Tongue (tissue), 2 donors: Measurements from ENCODE around the gene KCNAB1. TPM values are rescaled to one million over a fixed set of nuclear protein-coding genes. Genes with fewer than 3 reads are reported as not detected.
"Not testable (repeated sequence)": the region's sequence is repeated elsewhere in the genome, so short reads cannot be mapped to it uniquely, and the experiment has no call there.

ENCODE experiments used
- DNase-seq: peaks from one replicate; pipeline ENCODE4 v3.0.0-alpha.2; 2015
- total RNA-seq: library from RNA; depleted of rRNA; stranded (reverse); fragments of >200 nt; gene quantifications from one replicate; pipeline ENCODE4 v1.2.3, GENCODE V29; 2014

Gene KCNAB1
- total RNA-seq, 1 donor from 2014 or later, result 6.3 TPM

DNA sequence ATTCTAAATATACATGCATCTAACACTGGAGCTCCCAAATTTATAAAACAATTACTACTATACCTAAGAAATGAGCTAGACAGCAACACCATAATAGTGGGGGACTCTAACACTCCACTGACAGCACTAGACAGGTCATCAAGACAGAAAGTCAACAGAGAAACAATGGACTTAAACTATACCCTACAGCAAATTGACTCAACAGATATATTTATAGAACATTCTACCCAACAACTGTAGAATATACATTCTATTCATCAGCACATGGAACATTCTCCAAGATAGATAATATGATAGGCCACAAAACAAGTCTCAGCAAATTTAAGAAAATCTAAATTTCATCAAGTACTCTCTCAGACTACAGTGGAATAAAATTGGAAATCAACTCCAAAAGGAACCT lies 102.0 kb downstream of the KCNAB1 start:
- DNase-seq, result not testable (repeated sequence)

DNA sequence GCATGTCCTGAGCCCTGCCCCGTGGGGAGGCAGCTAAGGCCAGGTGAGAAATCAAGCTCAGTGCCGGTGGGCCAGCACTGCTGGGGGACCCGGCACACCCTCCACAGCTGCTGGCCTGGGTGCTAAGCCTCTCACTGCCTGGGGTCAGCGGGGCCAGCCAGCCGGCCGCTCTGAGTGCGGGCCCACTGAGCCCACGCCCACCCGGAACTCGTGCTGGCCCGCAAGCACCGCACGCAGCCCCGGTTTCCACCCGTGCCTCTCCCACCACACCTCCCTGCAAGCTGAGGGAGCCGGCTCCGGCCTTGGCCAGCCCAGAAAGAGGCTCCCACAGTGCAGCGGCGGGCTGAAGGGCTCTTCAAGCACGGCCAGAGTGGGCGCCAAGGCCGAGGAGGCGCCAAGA lies 103.7 kb downstream of the KCNAB1 start:
- DNase-seq, result not testable (repeated sequence)

DNA sequence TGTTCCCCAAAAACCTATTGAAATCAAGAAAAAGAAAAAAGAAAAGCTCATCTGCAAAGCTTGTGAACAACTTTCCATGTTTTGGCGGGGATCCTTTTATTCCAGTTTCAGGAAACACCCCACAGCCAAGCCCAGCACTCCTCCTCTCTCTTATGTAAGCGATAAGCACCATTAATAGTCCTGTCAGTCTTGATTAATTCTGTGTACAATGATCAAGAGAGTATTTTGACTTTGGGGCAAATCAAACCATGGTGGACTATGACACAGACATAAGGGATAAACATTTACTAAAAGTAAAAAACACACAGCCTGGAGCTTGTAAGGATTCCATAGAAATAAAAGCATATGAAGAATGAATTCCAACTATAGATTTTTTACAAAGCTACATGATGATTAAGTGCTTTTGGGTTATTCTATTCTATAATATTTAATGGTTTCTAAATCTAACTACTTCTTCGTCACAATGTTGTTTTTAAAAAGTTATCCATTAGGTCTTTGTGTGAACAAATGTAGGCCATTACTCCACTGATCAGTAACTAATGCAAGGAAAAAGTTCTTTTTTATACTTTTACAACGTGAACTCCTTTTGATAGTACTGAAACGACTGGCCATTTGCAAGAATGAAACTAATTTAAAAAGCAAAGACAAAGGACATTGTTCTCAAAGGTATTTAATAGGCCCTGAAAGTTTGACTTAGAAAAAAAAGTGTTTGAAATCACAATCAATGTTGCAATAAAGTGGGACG lies 106.5 kb downstream of the KCNAB1 start:
- DNase-seq, result no peak

DNA sequence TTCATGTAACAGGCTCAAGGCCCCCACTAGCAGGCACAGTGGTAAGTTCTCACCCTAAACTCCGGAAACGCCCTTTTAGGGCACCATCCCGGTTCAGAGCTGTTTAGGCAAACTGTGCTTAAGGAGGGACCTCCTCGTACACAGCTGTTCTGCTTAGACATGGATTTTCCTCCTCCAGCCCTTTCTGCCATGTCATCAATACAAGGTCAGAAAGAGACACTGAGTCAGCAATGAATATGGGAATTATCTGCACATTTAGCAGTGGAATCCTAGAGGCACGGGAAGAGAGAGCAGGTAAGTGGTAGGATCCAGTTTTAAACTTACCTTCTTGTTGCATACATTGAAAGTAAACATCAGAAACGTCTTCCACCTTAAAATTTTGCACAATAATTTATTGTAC lies 107.3 kb downstream of the KCNAB1 start:
- no peak for DNase-seq

DNA sequence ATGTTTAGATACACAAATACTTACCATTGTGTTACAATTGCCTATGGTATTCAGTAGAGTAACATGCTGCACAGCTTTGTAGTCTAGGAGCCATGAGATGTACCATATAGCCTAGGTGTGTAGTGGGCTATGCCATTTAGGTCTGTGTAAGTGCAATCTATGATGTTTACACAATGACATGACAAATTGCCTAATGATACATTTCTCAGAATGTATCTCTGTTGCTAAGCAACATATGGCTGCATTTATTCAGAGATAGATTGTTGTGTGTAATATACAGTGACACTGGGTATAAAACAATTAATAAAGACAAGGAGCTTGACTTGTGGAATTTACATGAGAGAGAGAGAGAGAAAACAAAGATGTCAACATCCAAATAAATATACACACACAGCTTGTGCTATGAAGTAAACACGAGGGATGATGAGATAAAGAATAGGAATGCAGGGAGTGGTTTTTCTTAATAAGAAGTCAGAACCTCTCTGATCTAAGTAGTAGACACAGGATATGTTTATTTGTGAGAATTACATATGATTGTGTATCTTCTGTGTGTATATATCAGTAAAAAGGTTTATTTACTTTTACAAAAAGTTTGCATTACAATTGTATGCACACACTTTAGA lies 110.0 kb downstream of the KCNAB1 start:
- no peak for DNase-seq

DNA sequence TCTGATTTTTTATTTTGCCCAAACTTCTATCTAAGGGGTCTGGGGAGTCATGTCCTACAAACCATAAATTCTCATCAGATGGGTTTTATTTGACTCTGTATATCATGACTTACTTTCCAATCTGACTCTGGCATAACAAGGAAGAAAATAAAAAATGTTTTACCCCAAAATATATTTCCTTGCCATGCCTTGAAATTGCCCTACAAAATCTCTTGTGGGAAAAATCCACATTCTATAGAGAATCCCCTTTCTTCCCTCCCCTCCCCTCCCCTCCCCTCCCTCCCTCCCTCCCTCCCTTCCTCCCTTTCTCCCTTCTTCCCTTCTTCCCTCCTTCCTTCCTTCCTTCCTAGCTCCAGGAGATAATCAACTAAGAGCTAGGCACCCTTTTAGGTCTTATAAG lies 110.8 kb downstream of the KCNAB1 start:
- DNase-seq, result not testable (repeated sequence)

DNA sequence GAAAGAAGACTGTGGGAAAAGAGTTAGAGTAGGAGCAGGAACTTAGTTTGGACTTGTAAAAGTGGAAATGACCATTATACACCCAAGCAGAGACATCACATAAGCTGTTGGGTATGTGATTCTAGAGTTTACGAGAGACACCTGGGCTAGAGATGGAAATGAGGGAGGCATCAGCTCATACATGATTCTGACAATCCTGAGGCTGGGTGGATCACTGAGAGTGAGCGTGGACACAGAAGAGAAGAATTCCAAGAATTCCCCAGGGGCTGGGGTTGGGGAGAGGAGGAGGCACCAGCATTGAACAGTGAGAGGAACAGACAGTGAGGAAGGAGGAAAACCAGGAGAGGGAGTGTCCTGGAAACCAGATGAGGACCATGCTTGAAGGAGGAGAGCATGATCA lies 113.5 kb downstream of the KCNAB1 start:
- no peak for DNase-seq

DNA sequence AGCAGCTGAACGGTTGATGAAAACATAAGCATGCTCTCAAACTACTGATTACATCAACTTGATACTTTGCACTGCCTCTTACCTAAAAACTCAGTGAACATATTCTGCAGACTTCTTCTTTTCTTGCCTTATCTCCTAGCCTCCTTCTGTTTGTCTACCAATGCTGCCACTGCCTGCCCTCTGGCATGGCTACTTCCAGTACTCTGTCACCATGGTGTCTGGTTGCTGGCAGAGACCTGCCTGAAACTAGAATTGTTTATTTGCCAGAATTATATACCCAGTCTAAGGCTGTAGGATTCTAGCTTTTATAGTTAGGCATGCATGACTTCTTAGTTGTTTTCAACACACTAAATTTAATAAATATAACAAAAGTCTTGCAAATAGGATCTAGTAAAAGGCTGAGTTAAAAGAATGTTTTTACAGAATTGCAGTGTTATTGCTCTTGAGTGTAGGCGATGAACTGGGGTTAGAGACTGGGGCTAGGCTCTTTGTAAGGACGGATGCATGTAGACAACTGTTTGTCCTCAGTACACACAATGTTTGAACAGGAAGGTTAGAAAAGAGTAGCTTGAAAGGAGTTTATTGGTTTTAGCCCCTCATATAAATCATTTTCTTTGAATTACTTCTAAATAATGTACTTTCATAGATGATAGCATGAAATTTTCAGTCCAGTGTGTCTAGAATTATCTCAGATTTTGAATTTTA lies 116.3 kb downstream of the KCNAB1 start:
- DNase-seq, result no peak

DNA sequence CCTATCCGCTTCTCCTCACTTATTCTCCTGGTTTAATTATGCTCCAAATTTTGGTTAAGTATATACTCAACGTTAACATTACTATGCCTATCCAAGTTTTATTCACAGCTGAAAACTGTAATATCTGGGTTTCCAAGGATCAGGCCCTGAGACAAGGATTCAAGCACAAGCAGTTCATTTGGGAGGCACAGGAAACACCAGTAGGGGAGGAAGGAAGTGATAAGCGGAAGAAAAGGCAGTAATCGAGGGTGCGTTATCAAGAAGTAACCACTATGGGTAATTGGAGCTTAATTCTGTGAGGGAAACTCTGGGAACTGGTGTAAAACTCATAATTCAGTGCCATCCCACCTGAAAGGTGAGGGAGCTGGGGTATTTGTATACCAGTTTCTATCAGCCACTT lies 120.3 kb downstream of the KCNAB1 start:
- no peak for DNase-seq

DNA sequence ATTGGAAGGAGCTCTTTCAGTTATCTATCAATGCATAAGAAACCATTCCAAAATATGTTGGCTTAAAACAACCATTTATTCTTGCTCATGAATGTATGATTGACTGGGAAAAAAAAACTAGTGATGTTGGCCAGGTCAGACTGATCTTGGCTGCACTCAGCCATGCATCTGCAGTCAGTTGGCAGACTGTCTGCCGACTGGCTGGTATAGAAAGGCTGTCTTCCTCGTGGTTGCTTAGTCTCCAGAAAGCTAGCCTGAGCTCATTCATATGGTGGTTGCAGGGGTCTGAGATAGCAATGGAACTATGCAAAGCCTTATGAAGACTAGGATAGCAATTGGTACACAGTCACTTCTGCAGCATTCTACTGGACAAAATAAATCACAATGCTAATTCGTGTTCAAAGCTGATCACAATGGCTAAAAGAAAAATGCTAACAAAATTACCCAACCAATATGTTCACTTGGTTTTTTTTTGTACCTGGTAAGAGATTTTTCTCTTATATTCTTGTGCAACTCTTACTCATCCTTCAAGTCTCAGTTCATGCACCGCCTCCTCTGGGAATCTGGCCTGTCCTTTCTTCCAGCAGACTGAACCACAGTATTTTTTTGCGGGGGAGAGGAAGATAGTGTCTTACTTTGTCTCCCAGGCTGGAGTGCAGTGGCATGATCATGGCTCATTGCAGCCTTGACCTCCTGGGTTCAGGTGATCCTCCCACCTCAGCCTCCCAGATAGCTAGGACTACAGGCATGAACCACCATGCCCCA lies 126.8 kb downstream of the KCNAB1 start:
- DNase-seq, result no peak

DNA sequence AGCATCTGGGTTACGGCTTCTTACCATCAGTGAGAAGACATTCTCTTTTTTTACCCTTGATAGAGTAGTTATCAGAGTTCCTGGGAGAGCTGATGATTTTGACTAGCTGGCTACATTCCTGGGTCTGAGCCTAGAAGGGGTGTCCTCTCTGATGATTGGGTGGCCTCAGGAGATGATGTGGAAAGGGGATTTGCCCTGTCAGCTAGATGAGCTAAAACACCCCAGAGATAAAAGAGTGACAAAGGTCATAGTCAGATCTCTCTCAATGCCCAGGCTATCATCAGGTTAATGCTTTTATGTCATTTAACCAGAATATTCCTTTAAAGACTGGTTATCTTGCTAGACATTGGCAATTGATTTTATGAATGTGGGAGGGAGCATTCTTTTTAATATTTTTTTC lies 130.2 kb downstream of the KCNAB1 start:
- no peak for DNase-seq

DNA sequence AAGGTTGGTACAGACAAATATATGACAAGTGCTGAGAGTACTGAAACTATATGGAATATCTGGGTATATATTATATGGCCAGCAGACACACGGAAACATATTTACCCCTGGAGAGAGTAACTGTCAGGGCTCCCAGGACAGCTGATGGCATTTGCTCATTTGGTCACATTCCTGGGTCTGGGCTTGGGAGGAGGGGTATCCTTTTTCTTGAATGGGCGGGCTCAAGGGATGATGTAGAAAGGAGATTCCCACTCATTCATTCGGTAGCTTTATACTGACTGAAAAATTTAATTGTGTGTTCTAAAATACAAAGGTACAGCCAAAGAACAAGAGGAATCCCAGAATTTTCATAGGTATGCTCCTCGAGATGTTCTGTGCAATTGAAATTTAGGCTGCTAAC lies 131.0 kb downstream of the KCNAB1 start:
- no peak for DNase-seq

DNA sequence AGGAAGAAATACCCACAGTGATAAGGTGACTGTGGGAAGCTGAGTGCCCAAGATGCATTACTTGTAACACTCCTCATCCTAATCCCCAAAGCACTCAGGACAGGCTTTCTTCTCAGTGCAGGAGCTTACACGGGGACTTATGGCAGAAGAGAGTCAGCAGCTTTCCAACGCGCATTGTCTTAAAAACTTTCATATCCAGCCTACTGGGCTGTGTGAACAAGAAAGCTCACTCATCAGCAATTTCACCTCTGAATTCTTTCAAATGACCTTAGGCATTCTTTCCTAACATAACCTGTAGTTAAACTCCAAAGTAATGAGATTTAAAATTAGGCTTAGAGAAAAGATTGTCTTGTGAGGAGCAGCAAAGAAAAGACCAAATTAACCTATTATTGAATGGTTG lies 132.3 kb downstream of the KCNAB1 start:
- DNase-seq, result no peak

DNA sequence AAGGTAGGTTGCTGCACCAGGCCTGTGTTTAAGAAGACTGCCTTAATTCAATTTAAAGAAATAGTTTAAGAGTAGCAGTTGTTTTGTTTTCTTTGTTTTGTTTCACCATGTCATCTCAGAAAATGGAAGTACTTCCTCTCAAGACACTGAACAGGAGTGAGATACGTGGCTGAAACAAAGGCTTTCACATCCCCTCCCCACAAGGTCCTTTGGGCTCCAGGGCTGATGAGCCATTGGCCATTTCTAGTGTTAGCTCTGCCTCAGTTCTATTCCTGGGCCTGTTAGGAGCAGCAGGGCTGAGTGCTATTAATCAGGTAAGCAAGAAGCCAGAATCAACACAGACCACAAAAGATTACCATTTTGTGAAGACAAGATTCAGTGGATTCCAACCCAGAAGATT lies 132.8 kb downstream of the KCNAB1 start:
- DNase-seq, result no peak

DNA sequence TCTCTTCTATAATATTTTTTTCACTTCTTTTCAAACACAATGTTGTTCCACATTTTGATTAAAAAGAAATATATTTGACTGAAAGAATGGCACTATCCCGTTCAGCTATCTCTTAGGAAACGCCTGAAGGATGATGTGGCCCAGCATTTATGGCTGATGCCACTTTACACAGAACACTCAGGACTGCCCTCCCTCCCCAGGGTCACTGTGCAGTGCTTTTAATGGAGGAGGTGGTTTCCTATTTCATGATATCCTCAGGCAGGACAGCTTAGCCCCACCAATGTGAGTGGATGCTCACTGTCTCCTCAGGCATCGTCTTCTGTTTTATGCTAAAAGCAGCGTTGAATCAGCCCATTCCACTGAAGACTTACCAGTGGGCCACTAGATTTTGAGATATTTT lies 135.9 kb downstream of the KCNAB1 start:
- no peak for DNase-seq

DNA sequence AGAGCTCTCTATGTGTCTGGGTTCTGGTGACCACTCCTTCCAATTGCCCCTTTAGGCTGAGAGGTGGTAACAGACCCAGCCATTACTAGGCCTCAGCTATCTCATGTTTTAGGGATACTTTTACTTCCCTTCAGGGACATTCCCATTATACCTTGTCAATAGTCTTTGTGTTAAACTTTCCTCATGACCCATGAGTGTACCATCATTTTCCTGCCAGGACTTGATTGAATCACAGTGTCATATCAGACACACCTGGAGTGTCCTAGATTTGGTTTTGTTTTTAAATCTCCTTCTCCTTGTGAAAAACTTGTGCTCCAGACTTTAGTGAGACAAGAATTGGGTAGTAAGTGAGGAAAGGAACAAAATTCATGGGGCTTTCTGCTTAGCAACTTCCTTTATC lies 136.6 kb downstream of the KCNAB1 start:
- DNase-seq, result no peak

DNA sequence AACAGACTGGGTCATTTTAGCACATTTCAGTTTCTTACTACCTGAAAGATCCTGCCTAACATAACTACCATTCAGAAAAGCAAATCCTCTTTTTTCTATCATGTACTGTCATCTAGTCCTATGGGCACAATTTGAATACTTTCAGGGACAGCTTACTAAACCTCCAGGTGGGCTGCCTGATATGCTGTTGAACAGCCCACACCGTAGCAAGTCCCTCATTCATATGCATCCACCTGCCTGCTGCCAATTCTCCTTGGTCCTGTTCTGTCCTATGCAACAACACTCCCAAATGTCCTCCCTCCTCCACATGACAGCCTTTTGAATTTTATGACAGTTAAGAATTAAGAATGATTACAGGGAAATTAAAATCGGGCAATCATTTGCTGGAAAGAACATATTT lies 137.9 kb downstream of the KCNAB1 start:
- DNase-seq, result no peak

DNA sequence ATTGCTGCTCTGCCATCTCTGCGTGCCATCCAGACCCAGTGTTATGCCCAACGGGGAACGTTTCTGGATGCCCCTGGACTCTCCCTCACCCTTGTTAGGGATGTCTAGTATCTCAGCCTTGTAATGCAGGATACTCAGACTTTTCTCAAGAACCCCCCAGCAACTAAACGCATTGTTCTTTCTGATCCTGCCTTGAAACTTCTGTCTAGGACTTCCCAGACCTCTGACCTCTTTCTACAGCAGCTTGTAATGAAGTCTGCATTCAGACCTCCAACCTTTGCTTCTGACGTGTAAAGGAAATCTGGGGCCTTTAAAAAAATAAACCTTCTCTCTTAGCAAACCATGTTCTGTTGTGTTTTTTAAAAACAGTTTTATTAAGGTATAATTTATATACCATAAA lies 139.5 kb downstream of the KCNAB1 start:
- DNase-seq, result no peak

DNA sequence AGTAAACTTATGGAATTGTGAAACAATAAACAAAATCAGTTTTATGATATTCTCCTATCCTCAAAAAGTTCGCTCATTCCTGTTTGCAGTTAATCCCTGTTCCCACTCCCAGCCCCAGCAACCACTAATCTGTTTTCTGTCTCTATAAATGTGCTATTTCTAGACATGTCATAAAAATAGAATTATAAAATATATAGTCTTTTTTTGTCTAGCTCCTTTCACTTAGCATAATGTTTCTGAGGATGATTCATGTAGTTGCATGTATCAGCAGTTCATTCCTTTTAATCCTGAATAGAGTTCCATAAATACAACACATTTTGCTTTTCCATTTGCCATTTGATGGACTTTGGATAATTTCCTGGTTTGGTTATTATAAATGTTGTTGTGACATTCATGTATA lies 140.0 kb downstream of the KCNAB1 start:
- DNase-seq, result no peak

DNA sequence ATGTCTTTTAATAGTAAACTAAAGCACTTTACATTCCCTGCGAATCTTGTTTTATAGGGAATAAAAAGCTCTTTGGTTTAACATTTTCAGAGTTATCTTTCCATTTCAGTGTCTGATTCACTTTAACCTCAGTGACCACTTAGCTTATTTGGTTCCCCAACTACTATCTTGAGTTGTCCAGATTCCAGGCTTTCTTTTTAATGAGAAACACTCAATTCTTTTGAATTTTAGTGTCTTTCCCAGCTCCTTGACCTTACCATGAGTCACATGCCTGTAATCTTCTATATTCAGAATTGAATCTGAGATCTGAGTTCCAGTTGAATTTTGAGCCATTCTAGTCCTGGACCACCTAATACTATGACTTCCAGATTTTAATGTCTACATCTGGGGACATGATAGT lies 144.4 kb downstream of the KCNAB1 start:
- DNase-seq, result no peak

DNA sequence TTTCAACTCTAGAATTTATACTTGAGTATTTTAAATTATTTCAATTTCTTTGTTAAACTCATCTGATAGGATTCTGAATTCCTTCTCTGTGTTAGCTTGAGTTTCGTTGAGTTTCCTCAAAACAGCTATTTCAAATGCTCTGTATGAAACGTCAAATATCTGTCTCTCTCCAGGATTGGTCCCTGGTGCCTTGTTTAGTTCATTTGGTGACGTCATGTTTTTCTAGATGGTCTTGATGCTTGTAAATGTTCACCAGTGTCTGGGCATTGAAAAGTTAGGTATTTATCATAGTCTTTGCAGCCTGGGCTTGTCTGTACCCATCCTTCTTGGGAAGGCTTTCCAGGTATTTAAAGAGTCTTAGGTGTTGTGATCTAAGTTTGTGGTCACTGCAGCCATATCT lies 151.1 kb downstream of the KCNAB1 start:
- no peak for DNase-seq

DNA sequence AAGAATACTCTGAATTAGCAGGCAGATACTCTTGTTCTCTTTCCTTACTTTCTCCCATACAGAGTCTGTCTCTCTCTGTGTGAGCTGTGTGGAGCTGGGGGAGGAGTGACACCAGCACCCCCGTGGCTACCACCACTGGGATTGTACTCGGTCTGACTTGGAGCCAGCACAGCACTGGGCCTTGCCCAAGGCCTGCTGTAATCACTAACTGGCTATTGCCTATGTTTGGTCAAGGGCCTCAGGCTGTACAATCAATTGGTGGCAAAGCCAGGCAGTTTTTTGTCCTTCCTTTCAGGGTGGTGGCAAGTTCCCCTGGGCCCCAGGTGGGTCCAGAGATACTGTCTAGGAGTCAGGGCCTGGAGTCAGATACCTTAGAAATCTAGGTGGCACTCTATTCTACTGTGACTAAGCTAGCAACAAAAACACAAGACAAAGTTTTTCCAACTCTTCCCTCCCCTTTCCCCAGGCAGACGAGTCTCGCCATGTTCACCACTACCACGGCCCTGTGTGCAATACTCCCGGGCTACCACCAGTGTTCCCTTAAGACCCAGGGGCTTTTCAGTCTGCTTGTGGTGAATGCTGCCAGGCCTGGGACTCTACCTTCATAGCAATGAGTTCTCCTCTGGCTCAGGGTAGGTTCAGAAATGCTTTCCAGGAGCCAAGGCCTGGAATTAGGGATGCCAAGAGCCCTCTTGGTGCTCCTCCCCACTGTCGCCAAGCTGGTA lies 151.8 kb downstream of the KCNAB1 start:
- DNase-seq, result no peak
